22Rv1 (cell line): Measurements from ENCODE around the gene TYR.
"Not testable (repeated sequence)": the region's sequence is repeated elsewhere in the genome, so short reads cannot be mapped to it uniquely, and the experiment has no call there.

ENCODE experiments used
- H3K27ac ChIP-seq: fragments of 450-650 bp; 2 replicates; pipeline ENCODE4 v1.5.1; 2017
- ZFX ChIP-seq: fragments of 450-650 bp; IDR thresholded peaks from 2 replicates; pipeline ENCODE4 v1.6.1; 2017; ENCODE audit warnings: antibody characterized with exemption, borderline replicate concordance
- TF ChIP-seq, protein P1 (sequence below): fragments of 450-650 bp; IDR thresholded peaks from 2 replicates; pipeline ENCODE4 v1.5.1; 2017; ENCODE audit warnings: mild to moderate bottlenecking

The TYR gene

DNA sequence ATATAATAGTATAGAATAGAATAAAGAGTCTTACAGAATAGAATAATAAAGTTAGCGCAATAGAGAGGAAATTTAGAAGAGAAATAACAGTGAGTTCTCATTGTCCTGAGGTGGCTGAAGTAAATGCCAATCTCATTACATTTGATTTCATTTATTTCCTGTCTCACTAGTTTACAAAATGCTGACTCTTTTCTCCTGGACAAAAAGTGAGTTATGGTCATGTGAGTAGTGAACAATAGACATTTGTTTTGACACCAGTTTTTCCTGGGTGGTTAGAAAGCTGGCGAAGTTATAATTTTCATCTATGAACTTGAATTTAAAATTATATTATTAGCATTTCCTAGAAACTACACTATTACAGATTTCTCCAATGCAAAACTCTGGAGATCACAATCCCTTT is 143.7 kb downstream of the TYR start:
- TF ChIP-seq, protein P1, sequence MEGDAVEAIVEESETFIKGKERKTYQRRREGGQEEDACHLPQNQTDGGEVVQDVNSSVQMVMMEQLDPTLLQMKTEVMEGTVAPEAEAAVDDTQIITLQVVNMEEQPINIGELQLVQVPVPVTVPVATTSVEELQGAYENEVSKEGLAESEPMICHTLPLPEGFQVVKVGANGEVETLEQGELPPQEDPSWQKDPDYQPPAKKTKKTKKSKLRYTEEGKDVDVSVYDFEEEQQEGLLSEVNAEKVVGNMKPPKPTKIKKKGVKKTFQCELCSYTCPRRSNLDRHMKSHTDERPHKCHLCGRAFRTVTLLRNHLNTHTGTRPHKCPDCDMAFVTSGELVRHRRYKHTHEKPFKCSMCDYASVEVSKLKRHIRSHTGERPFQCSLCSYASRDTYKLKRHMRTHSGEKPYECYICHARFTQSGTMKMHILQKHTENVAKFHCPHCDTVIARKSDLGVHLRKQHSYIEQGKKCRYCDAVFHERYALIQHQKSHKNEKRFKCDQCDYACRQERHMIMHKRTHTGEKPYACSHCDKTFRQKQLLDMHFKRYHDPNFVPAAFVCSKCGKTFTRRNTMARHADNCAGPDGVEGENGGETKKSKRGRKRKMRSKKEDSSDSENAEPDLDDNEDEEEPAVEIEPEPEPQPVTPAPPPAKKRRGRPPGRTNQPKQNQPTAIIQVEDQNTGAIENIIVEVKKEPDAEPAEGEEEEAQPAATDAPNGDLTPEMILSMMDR: no peak
- no peak for TF ChIP-seq ZFX
- no peak overlapping the region for H3K27ac ChIP-seq

DNA sequence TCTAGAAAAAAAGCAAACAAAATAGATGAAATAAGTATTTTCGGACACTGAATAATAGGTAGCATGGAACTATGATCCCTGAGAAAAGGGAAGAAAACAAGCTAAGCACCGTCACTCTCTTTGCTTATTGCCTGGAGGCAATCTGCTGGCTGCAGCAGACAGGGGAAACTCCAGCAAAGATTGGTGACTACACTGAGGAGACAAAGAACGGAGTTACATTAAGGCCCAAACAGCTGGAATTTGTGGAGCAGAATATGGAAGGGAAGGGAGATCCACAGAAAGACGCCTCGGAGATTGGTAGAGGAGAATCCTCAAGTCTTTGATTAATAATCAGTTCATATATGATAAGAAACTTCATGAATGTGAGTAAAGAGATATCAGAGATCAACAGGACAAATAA is 150.2 kb downstream of the TYR start:
- TF ChIP-seq, protein P1: no peak
- TF ChIP-seq ZFX: no peak
- H3K27ac ChIP-seq: no peak overlapping the region

DNA sequence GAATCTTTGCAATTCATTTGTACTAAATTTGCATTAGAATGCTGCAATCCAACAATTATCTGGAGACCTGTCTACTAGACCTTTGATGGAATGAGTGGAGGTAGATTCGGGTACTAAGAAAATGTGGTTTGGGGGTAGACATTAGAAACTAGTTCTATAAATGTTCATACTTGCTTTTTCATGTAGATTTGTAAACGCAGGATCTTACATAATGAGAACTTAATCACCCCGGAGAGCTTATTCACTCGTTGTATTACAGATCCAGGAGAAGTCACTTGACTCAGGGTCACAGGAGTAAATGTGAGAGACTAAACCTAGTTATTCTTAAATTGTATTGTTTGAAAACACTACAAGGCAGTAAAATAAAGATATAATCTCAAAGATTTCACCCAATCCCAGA is 154.3 kb downstream of the TYR start:
- not testable (repeated sequence) for H3K27ac ChIP-seq

DNA sequence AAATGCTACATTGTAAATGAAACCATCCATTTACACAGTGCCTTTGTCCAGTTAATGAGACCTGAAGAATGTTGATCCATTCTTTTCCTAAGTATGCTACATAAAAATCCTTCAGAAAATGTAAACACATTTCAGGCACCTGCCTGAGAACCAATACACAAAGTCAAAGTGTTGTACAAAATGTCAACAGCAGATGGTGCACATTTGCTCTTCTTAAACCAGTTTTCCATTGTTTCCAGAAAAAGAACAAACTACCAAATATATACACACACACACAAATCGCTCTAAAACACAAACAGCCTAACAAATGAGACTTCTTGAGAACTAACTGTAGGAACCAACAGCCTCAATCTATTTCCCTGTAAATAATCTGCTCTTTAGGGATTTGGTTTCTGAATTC is 156.0 kb downstream of the TYR start:
- not testable (repeated sequence) for H3K27ac ChIP-seq
- TF ChIP-seq, protein P1: peak; percentile 49

DNA sequence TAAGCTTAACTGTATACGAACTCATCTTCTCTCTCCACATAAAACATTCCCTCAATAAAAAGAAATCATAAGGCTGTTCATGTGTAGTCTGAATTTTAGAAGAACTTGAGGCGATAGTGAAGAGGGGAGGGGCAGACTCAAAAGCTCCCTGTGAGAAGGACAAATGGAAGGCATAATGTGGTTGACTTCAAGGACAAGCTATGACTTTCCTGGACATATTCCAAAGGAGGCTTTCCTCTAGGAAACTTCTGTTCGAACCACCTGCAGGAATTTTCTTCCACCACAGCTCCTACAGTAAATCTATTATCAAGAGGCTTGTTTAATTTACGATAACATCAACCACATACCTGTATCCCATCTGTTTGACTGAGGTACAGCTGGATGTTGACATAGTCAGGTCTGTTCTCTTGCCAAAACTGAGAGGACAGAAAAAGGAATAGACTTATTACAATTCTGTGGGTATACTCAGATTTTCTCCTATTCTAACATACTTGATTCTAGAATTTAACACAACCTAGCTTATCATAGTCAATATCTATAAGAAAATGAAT is 159.5 kb downstream of the TYR start:
- not testable (repeated sequence) for H3K27ac ChIP-seq

DNA sequence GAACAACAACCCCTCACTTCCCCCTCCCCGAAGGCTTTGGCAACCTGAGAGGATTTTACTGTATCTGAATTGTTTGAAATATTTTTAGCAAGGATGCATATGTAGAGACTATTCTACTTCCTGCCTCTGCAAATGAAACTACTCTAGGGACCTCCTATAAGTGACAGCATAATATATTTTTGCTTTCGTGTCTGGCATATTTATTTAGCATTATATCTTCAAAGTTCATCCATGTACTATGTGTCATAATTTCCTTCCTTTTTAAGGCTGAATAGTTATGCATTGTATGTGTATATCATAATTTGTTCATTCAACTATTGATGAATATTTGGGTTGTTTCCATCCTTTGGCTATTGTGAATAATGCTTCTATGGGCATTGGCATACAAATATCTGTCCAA is 160.4 kb downstream of the TYR start:
- H3K27ac ChIP-seq: not testable (repeated sequence)

DNA sequence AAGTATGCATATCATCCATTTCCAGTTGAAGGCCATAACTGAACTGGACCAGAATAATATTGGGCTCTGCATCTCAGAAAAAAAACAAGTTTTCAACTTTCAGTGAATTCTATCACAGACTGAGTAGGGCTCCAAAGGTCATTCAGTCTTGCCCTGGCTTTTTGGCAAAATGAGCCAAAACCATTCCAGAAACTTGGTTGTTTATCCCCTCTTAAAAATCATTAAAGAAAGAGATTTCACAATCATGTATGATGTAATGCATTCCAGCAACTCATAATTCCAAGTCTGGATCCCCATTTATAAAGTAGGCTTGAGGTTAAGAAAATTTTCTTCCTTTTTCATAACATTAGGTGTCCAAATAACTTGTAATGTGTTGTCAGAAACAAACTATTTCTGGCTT is 162.8 kb downstream of the TYR start:
- H3K27ac ChIP-seq: not testable (repeated sequence)

DNA sequence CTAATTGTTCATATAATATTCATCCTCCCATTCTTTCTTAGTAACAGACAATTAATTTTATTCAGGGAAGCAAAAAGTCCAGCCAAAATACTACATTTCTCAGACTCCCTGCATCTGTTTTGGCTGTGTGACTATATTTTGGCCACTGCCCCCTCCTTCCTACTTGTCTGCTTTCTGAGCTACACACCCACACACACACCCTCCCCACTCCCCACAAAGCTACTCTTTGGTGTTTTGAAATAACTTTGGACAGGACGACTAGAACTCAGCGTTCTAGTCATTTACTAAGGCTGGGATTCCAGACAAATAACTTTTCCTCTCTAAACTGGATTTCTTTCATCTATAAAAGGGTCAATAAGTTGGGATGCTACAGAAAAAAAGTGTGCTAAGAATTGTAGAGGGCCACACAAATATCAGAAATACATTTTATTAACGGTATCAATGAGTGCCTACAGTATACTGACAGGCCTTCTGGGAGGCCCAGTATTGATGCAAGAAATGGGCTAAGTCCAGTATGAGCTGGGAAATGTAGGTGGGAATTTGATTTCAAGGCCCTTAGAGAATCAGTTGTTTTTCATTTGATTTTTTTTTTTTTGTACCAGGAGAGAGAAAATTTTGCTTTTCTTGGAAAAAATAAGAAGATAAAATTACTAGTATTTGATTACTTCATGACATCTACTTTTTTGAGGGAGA is 165.4 kb downstream of the TYR start:
- H3K27ac ChIP-seq: not testable (repeated sequence)
